GM18499 (cell line): Measurements from ENCODE around the gene ZNF765.
"Not testable (repeated sequence)": the region's sequence is repeated elsewhere in the genome, so short reads cannot be mapped to it uniquely, and the experiment has no call there.

Experiments
- ATAC-seq: cut with Tn5 transposase; IDR thresholded peaks from one replicate; pipeline ENCODE4 v1.9.1; 2021; ENCODE audit warnings: moderate number of reproducible peaks; ENCODE audit not compliant: insufficient read depth, unreplicated experiment

ZNF765 gene

DNA sequence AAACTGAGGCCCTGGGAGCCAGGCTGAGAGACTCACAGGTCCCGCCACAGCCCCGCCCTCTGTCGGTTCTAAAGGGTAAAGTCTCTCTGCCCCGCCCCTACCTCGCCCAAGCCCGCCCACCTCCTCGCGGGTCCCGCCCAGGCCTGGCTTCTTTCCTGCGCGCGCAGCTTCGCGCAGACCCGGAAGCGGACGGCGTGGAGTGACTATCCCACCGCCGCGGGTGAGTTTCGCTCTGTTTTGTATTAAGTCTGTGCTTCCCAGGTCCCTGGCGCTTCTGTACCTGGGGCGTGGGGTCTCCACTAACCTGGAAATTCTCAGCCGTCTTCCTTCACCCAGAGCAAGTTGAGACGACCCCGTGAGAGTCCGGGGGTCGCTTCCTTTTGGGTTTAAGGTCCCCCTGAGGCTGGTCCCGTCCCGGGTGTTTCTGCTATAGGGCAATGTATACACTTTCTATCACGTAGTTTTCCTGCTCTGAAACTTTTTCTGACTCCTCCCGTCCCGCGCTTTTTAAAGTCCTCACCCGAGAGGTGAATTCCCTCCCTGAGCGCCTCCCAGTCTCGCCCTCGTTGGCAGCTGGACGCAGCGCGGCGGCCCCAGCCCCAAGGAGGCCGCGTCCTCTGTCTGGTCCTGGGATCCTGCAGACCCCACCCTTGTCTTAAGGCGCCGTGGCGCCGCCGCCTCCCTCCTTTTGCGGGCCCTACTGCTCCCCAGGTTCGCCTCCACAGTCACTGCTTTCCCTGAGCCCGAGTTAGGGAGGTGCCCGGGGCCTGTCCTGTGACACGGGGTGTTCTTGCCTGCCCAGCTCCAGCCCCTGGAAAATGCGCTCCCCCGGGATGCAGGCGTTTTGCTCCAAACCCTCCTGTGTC lies at the start of gene ZNF765:
TSS of gene ZNF765 (plus strand) at position 176 of the 866 bp plus-strand sequence. CDS start 2,867 bp downstream, outside the sequence.
- ATAC-seq: no peak

GRCh38 chr19:53355739-53356138 lies 39.2 kb upstream of the ZNF765 start:
- no peak for ATAC-seq

DNA sequence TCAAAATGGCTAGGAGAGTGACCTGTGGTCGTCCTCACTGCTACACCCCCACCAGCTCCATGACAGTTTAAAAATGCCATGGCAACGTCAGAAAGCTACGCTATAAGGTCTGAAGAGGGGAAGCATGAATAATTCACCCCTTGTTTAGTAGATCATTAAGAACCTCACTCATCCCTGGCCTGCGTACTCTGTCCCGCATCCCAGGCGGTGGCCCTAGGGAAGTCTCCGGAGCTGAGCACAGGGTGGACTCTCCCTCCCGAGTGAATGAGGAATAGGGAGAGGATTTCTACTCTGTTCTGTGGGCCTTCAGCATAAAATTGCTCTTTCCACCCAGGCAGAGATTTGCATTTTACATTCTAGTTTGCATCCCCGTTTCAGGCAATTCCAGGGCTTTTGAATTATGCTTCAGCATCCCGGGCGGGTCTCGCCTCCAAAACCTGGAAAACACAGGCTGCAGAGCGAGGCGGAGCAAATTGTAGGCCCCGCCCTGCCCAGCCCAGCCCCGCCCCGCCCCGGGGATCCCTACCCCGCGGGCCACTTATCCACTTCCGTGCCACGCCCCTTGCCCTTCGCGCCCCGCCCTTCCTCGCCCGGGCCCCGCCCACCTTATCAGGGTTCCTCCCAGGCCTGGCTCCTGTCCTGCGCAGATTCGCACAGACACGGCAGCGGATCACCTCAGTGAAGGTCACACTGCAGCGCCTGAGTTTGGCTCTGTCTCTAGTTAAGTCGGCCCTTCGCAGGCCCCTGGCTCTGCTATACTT lies 36.9 kb upstream of the ZNF765 start:
- no peak for ATAC-seq

- ATAC-seq: not testable (repeated sequence)
Observed at GRCh38 chr19:53360056-53360455, 34.9 kb upstream of the ZNF765 start.

- ATAC-seq: no peak
Observed at GRCh38 chr19:53365134-53365898, 29.6 kb upstream of the ZNF765 start, which contains the start of gene ZNF525. Gene ZNF525 (plus strand): TSS chr19:53365705. CDS start chr19:53372282, 6,577 bp downstream.

DNA sequence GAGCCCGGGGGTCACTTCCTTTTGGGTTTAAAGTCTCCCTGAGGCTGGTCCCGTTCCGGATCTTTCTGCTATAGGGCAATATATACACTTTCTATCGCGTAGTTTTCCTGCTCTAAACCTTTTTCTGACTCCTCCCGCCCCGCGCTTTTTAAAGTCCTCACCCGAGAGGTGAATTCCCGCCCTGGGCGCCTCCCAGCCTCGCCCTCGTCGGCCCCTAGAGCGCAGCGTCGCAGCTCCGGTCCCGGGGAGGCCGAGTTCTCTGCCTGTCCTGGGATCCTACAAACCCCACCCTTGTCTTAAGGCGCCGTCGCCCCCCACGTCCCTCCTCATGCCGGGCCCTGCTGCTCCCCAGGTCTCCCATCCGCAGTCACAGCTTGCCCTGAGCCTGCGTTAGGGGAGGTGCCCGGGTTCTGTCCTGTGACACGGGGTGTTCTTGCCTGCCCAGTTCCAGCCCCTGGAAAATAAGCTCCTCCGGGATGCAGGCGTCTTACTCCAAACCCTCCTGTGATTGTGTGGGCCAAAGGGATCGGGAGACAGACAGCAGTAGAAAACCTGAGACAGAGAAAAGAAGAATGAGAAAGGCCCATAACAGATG lies 29.0 kb upstream of the ZNF765 start:
- no peak for ATAC-seq

GRCh38 chr19:53372196-53372595 lies 22.8 kb upstream of the ZNF765 start:
- no peak for ATAC-seq

- no peak for ATAC-seq
Observed at GRCh38 chr19:53374288-53374687, 20.7 kb upstream of the ZNF765 start.

DNA sequence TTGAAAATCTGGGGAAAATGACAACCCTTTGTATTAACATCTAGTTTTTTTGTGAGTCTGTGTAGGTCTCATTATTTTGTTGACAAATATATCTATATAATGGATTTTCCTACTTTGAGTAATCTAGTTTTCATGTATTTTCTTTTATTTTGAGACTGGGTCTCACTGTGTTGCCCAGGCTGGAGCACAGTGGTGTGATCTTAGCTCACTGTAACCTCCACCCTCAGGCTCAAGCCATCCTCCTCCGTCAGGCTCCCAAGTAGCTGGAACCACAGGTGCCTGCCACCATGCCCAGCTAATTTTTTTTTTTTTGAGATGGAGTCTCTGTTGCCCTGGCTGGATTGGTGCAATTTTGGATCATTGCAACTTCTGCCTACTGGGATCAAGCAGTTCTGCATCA lies 20.2 kb upstream of the ZNF765 start:
- no peak for ATAC-seq

DNA sequence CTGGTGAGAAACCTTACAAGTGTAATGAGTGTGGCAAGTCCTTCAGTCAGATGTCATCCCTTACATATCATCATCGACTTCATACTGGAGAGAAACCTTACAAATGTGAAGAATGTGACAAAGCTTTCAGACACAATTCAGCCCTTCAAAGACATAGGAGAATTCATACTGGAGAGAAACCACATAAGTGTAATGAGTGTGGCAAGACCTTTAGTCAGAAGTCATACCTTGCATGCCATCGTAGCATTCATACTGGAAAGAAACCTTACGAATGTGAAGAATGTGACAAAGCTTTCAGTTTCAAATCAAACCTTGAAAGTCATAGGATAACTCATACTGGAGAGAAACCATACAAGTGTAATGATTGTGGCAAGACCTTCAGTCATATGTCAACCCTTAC lies 13.6 kb upstream of the ZNF765 start:
- no peak for ATAC-seq

- no peak for ATAC-seq
Observed at GRCh38 chr19:53388168-53388567, 6.8 kb upstream of the ZNF765 start.

DNA sequence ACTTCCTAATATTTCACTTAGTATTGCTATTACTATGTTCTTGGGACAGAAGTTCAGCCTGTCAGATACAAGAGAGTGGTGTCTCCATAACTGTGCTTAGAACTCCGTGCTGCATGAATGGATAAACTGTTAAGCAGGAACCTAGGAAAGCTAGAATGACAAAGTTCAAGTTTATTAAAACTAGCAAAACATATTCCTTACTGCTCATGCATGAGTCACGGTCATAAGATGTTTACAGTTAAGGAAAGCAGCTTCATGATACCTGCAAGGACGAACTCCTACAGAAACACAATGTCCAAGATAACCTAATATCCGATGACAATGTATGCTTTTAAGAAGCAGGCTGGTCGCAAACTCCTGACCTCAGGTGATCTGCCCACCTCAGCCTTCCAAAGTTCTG lies 6.0 kb upstream of the ZNF765 start:
- ATAC-seq: no peak

- no peak for ATAC-seq
Observed at GRCh38 chr19:53389571-53389970, 5.4 kb upstream of the ZNF765 start.

DNA sequence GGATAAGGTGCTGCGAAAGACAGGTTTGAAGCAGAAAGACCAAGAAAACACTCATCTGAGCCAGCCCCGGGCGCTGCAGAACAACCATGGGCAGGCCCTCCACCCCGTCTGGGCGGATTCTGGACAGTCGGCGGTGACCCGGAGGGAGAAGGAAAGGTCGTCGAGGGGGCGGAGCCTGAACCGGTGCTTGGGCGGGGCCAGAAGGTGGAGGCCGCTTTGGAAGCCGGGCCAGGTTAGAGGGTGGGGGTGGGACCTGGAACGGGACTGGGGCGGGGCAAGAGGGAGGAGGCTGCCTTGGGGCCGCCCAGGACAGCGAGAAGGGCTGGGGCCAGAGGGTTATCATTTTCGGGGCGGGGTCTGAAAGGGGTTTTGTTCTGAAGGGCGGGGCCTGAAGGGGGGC lies 5.0 kb upstream of the ZNF765 start:
- no peak for ATAC-seq

GRCh38 chr19:53394522-53394973 lies 401 bp upstream of the ZNF765 start:
- no peak for ATAC-seq

DNA sequence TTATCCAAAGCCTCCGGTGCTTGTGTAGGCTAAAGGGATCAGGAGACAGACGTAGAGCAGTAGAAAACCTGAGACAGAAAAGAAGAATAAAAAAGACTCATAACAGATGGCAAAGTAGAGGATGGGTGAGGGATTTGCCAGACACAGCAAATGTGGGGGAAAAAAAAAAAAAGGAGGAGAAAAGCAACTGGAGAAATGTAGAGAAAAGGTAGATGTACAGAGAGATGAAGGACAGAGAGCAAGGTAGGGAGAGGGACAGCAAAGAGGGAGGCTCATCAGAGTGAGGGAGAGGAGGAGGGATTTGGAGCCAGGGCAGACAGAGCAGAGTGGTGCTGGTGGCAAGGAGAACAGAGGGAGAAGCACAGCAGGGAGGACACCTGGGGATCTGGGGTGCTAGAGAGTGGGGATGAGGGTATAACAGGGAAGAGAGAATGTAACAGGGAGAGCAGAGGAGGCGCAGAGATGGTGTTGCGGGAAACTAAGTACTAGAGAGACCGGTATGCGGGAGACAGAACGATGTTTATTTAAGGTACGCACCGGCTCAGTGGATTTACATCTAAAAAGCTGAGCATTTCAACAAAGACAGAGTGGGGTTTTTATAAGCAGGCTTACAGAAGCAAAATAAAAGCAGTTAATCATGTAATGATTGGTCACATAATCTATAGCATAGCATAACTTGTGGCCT lies 1.0 kb downstream of the ZNF765 start:
- not testable (repeated sequence) for ATAC-seq

DNA sequence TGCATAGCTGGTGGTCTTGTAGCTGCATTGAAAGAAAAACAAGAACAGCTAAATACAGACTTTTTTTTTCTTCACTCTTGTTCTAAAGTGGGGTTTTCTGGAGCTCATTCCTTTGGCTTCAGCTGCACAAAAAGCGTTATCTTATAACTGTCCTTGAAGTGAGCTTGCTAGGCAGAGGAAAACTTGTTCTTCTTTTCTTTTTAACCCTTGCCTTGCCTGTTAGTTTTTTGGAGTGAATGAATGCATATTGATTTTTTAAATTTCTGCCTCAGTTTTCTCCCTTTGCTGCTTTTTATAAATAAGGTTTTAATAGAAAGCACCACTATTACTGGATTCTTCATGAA lies 1.5 kb downstream of the ZNF765 start:
- ATAC-seq: no peak

- not testable (repeated sequence) for ATAC-seq
Observed at GRCh38 chr19:53397918-53398317, 3.0 kb downstream of the ZNF765 start.

DNA sequence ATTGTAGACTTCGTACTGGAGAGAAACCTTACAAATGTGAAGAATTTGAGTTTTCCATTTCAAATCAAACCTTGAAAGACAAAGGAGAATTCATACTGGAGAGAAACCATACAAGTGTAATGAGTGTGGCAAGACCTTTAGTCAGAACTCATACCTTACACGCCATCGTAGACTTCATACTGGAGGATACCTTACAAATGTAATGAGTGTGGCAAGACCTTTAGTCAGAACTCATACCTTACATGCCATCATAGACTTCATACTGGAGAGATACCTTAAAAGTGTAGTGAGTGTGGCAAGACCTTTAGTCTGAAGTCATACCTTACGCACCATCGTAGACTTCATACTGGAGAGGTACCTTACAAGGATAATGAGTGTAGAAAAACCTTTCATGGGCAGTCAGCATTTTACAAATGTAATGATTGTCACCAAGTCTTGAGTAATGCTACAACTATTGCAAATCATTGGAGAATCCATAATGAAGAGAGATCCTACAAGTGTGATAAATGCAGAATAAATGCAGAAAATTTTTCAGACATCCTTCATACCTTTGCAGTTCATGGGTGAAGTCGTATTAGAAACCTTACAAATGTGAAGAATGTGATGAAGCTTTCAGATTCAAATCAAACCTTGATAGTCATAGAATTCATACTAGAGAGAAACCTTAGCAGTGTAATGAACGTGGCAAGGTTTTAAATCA lies 14.7 kb downstream of the ZNF765 start:
- no peak for ATAC-seq
